ENCODE results near the gene BCL11A.

The BCL11A gene

GRCh38 chr2:60598271-60598670 lies 44.8 kb upstream of the BCL11A start:
- no peaks in the 10 kb centered on the region for H3K36me3 ChIP-seq (ENCODE audit: low read length)
- H3K27me3 ChIP-seq (ENCODE audit: low read length), result no peaks in the 10 kb centered on the region
- H3K4me3 ChIP-seq (ENCODE audit: insufficient read depth, low read length, poor library complexity, severe bottlenecking), result no peak overlapping the region
- no peaks in the 10 kb centered on the region for H3F3A ChIP-seq (ENCODE audit: insufficient read depth)
- no peaks in the 10 kb centered on the region for H4K20me1 ChIP-seq (ENCODE audit: low read depth, low read length)
- no peak overlapping the region for H2AFZ ChIP-seq (ENCODE audit: low read depth, low read length, severe bottlenecking)
- no peak overlapping the region for H3K9ac ChIP-seq (ENCODE audit: low read length)
- no peaks in the 10 kb centered on the region for H3K9me2 ChIP-seq (replicated peaks; ENCODE audit: insufficient read depth, low read length)
- H3K9me3 ChIP-seq (ENCODE audit: insufficient read depth, low read length), result no peaks in the 10 kb centered on the region
- H3K4me2 ChIP-seq (ENCODE audit: low read depth, low read length, poor library complexity, severe bottlenecking), result no peak overlapping the region
- TF ChIP-seq, protein P1, sequence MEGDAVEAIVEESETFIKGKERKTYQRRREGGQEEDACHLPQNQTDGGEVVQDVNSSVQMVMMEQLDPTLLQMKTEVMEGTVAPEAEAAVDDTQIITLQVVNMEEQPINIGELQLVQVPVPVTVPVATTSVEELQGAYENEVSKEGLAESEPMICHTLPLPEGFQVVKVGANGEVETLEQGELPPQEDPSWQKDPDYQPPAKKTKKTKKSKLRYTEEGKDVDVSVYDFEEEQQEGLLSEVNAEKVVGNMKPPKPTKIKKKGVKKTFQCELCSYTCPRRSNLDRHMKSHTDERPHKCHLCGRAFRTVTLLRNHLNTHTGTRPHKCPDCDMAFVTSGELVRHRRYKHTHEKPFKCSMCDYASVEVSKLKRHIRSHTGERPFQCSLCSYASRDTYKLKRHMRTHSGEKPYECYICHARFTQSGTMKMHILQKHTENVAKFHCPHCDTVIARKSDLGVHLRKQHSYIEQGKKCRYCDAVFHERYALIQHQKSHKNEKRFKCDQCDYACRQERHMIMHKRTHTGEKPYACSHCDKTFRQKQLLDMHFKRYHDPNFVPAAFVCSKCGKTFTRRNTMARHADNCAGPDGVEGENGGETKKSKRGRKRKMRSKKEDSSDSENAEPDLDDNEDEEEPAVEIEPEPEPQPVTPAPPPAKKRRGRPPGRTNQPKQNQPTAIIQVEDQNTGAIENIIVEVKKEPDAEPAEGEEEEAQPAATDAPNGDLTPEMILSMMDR (IDR thresholded peaks at IDR 0.05; ENCODE audit: insufficient read depth, low read length, poor library complexity, severe bottlenecking), result no peak
- no peak for TF ChIP-seq EZH2phosphoT487 (conservative IDR thresholded peaks at IDR 0.05; ENCODE audit: low read length)
- H3K27ac ChIP-seq (ENCODE audit: low read depth, low read length), result no peak overlapping the region
- H3K79me2 ChIP-seq (ENCODE audit: insufficient read depth, low read length), result no peaks in the 10 kb centered on the region

DNA sequence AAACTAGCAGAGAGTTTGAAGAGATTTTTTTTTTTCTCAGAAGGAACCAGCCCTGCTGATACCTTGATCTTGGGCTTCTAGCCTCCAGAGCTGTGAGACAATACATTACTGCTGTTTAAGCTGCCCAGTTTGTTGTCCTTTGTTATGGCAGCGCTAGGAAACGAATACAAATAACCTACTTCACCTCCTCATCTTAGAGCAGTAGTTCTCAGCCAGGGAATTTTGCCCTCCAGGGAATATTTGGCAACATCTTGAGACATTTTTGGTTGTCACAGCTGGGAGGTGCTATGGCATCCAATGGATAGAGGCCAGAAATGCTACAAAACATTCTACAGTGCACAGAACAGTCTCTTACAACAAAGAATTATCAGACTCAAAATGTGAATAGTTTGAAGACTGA lies 43.9 kb upstream of the BCL11A start:
- H3K9me2 ChIP-seq (replicated peaks; ENCODE audit: insufficient read depth, low read length), result no peaks in the 10 kb centered on the region
- TF ChIP-seq, protein P1 (IDR thresholded peaks at IDR 0.05; ENCODE audit: insufficient read depth, low read length, poor library complexity, severe bottlenecking), result no peak
- no peak for TF ChIP-seq EZH2phosphoT487 (conservative IDR thresholded peaks at IDR 0.05; ENCODE audit: low read length)
- H3K9me3 ChIP-seq (ENCODE audit: insufficient read depth, low read length), result no peaks in the 10 kb centered on the region
- H3K4me2 ChIP-seq (ENCODE audit: low read depth, low read length, poor library complexity, severe bottlenecking), result no peak overlapping the region
- H3K79me2 ChIP-seq (ENCODE audit: insufficient read depth, low read length), result no peaks in the 10 kb centered on the region
- H3K36me3 ChIP-seq (ENCODE audit: low read length), result no peaks in the 10 kb centered on the region
- H2AFZ ChIP-seq (ENCODE audit: low read depth, low read length, severe bottlenecking), result no peak overlapping the region
- no peak overlapping the region for H3K4me3 ChIP-seq (ENCODE audit: insufficient read depth, low read length, poor library complexity, severe bottlenecking)
- H3K9ac ChIP-seq (ENCODE audit: low read length), result no peak overlapping the region
- H3K27ac ChIP-seq (ENCODE audit: low read depth, low read length), result no peak overlapping the region
- H3F3A ChIP-seq (ENCODE audit: insufficient read depth), result no peaks in the 10 kb centered on the region
- no peaks in the 10 kb centered on the region for H3K27me3 ChIP-seq (ENCODE audit: low read length)
- H4K20me1 ChIP-seq (ENCODE audit: low read depth, low read length), result no peaks in the 10 kb centered on the region

DNA sequence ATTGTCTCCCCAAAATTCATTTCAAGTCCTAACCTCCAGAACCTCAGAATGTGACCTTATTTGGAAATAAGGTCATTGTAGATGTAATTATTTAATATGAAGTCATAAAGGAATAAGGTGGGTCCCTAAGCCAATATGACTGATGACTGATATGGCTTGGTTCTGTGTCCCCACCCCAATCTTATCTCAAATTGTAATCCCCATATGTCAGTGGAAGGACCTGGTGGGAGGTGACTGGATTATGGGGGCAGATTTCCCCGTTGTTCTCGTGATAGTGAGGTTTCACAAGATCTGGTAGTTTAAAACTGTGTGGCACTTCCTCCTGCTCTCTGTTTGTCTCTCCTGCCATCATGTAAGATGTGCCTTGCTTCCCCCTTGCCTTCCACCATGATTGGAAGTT lies 43.0 kb upstream of the BCL11A start:
- H3K9me3 ChIP-seq (ENCODE audit: insufficient read depth, low read length), result no peaks in the 10 kb centered on the region
- H3K79me2 ChIP-seq (ENCODE audit: insufficient read depth, low read length), result no peaks in the 10 kb centered on the region
- no peak overlapping the region for H2AFZ ChIP-seq (ENCODE audit: low read depth, low read length, severe bottlenecking)
- no peaks in the 10 kb centered on the region for H4K20me1 ChIP-seq (ENCODE audit: low read depth, low read length)
- H3K27me3 ChIP-seq (ENCODE audit: low read length), result no peaks in the 10 kb centered on the region; the same call in 1 of the 2 replicates
- H3K9ac ChIP-seq (ENCODE audit: low read length), result no peak overlapping the region
- H3K4me3 ChIP-seq (ENCODE audit: insufficient read depth, low read length, poor library complexity, severe bottlenecking), result no peak overlapping the region
- TF ChIP-seq EZH2phosphoT487 (conservative IDR thresholded peaks at IDR 0.05; ENCODE audit: low read length), result no peak
- TF ChIP-seq, protein P1 (IDR thresholded peaks at IDR 0.05; ENCODE audit: insufficient read depth, low read length, poor library complexity, severe bottlenecking), result no peak
- H3K27ac ChIP-seq (ENCODE audit: low read depth, low read length), result no peak overlapping the region
- H3K36me3 ChIP-seq (ENCODE audit: low read length), result no peaks in the 10 kb centered on the region
- no peak overlapping the region for H3K4me2 ChIP-seq (ENCODE audit: low read depth, low read length, poor library complexity, severe bottlenecking)
- H3F3A ChIP-seq (ENCODE audit: insufficient read depth), result no peaks in the 10 kb centered on the region
- H3K9me2 ChIP-seq (replicated peaks; ENCODE audit: insufficient read depth, low read length), result no peaks in the 10 kb centered on the region

All from SU-DHL-6 (cell line).